Neuronal stem cell (in vitro differentiated cells): ENCODE data around the gene MAST4.
"Not testable (repeated sequence)": the region's sequence is repeated elsewhere in the genome, so short reads cannot be mapped to it uniquely, and the experiment has no call there.

Experiments used
- DNase-seq: peaks from one replicate; pipeline ENCODE4 v3.0.0-alpha.2; 2013; ENCODE audit warnings: low spot score
- H2AFZ ChIP-seq: one replicate; pipeline ENCODE4 v1.6.1; 2013; ENCODE audit warnings: mild to moderate bottlenecking, low read length, inconsistent platforms
- H2AK5ac ChIP-seq: 2 replicates; pipeline ENCODE4 v1.6.1; 2013; ENCODE audit warnings: low read depth, mild to moderate bottlenecking, inconsistent platforms, low read length, moderate library complexity, mixed read lengths
- H2BK120ac ChIP-seq: 2 replicates; pipeline ENCODE4 v1.6.1; 2013; ENCODE audit warnings: low read depth, mild to moderate bottlenecking, inconsistent platforms, low read length, moderate library complexity, mixed read lengths
- H2BK12ac ChIP-seq: one replicate; pipeline ENCODE4 v1.6.1; 2013; ENCODE audit warnings: low read length, inconsistent platforms
- H2BK15ac ChIP-seq: 2 replicates; pipeline ENCODE4 v1.6.1; 2013; ENCODE audit warnings: mild to moderate bottlenecking, low read length, inconsistent platforms, mixed read lengths
- H2BK5ac ChIP-seq: one replicate; pipeline ENCODE4 v1.6.1; 2013; ENCODE audit warnings: inconsistent platforms, mild to moderate bottlenecking, low read length, moderate library complexity
- H3K14ac ChIP-seq: one replicate; pipeline ENCODE4 v1.6.1; 2013; ENCODE audit warnings: low read length, inconsistent platforms
- H3K18ac ChIP-seq: 2 replicates; pipeline ENCODE4 v1.6.1; 2013; ENCODE audit warnings: low read length, inconsistent platforms
- H3K23ac ChIP-seq: 2 replicates; pipeline ENCODE4 v1.6.1; 2013; ENCODE audit warnings: low read depth, mild to moderate bottlenecking, mixed read lengths, low read length, inconsistent platforms; ENCODE audit not compliant: poor library complexity
- H3K27ac ChIP-seq: replicated peaks from 3 replicates; pipeline ENCODE4 v1.5.1; 2013; ENCODE audit warnings: low read length, inconsistent platforms
- H3K27me3 ChIP-seq, 3 experiments: 2 replicates each; pipeline ENCODE4 v1.6.1; 2013; ENCODE audit warnings: low read length in 3 of 3, mild to moderate bottlenecking in 2 of 3, inconsistent platforms in 1 of 3, low read depth in 1 of 3, mixed read lengths in 1 of 3, moderate library complexity in 1 of 3; ENCODE audit not compliant: control insufficient read depth in 3 of 3, insufficient read depth in 3 of 3
- H3K36me3 ChIP-seq, 2 donors: replicated peaks in 1 of 2; 2 replicates each; pipeline ENCODE4 v1.6.1; 2013; ENCODE audit warnings: low read length in 2 of 2; ENCODE audit not compliant: control insufficient read depth in 2 of 2, insufficient read depth in 2 of 2
- H3K4ac ChIP-seq: 2 replicates; pipeline ENCODE4 v1.6.1; 2013; ENCODE audit warnings: inconsistent platforms, mild to moderate bottlenecking, low read length, moderate library complexity
- H3K4me1 ChIP-seq, 2 donors: 1 replicate in 1 of 2; 2 replicates in 1 of 2; pipeline ENCODE4 v1.6.1; 2013; ENCODE audit warnings: low read length in 2 of 2, low read depth in 1 of 2; ENCODE audit not compliant: control insufficient read depth in 2 of 2, insufficient read depth in 1 of 2
- H3K4me2 ChIP-seq: one replicate; pipeline ENCODE4 v1.6.1; 2013; ENCODE audit warnings: mild to moderate bottlenecking, low read length, inconsistent platforms; ENCODE audit not compliant: insufficient read depth, poor library complexity, severe bottlenecking
- H3K4me3 ChIP-seq, 2 donors: 2 replicates each; pipeline ENCODE4 v1.5.1; 2013; ENCODE audit warnings: low read length in 2 of 2, mild to moderate bottlenecking in 2 of 2, inconsistent platforms in 1 of 2, moderate library complexity in 1 of 2
- H3K79me1 ChIP-seq: one replicate; pipeline ENCODE4 v1.6.1; 2013; ENCODE audit warnings: low read depth, mild to moderate bottlenecking, inconsistent platforms, low read length, moderate library complexity
- H3K9ac ChIP-seq: one replicate; pipeline ENCODE4 v1.6.1; 2013; ENCODE audit warnings: mild to moderate bottlenecking, low read depth, low read length, inconsistent platforms; ENCODE audit not compliant: poor library complexity
- H3K9me3 ChIP-seq, 2 donors: replicated peaks in 1 of 2; 2 replicates each; pipeline versions ENCODE3 to v1.6.1; 2013; ENCODE audit warnings: low read length in 2 of 2, mild to moderate bottlenecking in 2 of 2, inconsistent platforms in 1 of 2, low read depth in 1 of 2, mixed read lengths in 1 of 2, moderate library complexity in 1 of 2; ENCODE audit not compliant: control insufficient read depth in 2 of 2, insufficient read depth in 1 of 2
- H4K8ac ChIP-seq: one replicate; pipeline ENCODE4 v1.6.1; 2013; ENCODE audit warnings: low read depth, mild to moderate bottlenecking, inconsistent platforms, low read length, moderate library complexity
- H4K91ac ChIP-seq: one replicate; pipeline ENCODE4 v1.6.1; 2013; ENCODE audit warnings: low read length, low read depth, mild to moderate bottlenecking, inconsistent platforms; ENCODE audit not compliant: poor library complexity
- WGBS, 2 donors: extraction: QIAGEN DNeasy Blood & Tissue Kit; methylation state at CpG; one replicate each; pipeline ENCODE4 v1.1.7; 2013; ENCODE audit warnings: missing lambda C conversion rate in 2 of 2, mixed read lengths in 1 of 2; ENCODE audit not compliant: insufficient read length in 2 of 2, insufficient replicate concordance in 1 of 2; ENCODE audit errors: extremely low coverage in 2 of 2; 5-methylcytosine and 5-hydroxymethylcytosine counted together

MAST4 gene

GRCh38 chr5:66695840-66696239 lies 99.6 kb downstream of the MAST4 start:
- H3K18ac ChIP-seq, H3K14ac ChIP-seq, H4K91ac ChIP-seq, H3K4me2 ChIP-seq, H2BK120ac ChIP-seq, H3K23ac ChIP-seq, H3K4me1 ChIP-seq, H4K8ac ChIP-seq, H3K9ac ChIP-seq, H3K79me1 ChIP-seq, H3K27me3 ChIP-seq, DNase-seq, H3K4ac ChIP-seq, H3K9me3 ChIP-seq, H2BK5ac ChIP-seq, H2AK5ac ChIP-seq, H2AFZ ChIP-seq, H2BK15ac ChIP-seq, H2BK12ac ChIP-seq, H3K27ac ChIP-seq, H3K36me3 ChIP-seq, H3K4me3 ChIP-seq: not testable (repeated sequence)
- WGBS, 2 donors: no CpG with 5 or more reads among the region's 2 CpGs

DNA sequence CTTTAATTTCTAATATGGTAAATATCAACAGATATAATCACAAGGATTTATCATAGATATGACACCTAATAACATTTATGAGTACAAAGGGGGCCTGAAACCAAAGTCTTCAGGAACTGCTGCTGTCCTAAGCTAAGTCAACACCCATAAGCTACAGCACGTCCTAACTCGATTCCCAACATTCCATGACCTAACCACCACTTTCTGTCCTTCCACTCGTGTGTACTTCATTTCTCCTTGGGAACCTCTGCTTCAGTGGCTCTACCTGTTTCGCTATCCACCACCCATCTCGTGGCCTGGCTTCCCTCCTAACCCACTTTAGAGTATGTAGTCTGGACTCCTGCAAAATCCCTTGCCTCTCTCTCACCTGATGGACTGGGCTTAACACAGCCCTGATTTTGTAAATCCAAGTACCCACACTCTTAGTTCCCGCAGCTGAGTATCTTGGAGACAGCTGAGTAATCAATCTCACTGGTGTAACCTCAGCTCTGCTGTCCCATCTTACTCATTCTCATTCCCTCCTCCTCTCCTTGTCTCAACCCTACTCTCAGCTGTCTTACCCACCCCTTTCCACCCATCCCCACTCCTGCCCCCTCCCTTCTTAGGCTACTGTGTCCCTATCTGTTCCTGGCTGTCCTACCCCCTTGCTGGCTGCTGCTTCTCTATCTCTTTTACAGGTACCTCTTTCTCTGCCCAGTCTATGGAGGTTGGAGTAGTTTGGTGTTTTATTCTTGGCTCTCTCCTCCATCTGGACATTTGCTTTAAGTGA lies 101.8 kb downstream of the MAST4 start:
- Histone ChIP-seq H3K4me1 (no peaks in the 10 kb centered on the region), H2BK120ac (no peak overlapping the region), H2BK12ac (no peak overlapping the region), H3K36me3 (no peaks in the 10 kb centered on the region), H3K4ac (no peak overlapping the region), H2AFZ (no peak overlapping the region), H2AK5ac (no peak overlapping the region), H2BK15ac (no peak overlapping the region), H3K79me1 (no peaks in the 10 kb centered on the region), H2BK5ac (no peak overlapping the region), H3K27ac (no peak overlapping the region), H4K8ac (no peak overlapping the region), H3K14ac (no peak overlapping the region), H3K4me2 (no peak overlapping the region), H3K9ac (no peak overlapping the region), H3K23ac (no peak overlapping the region), H3K4me3 (no peak overlapping the region), H3K27me3 (no peaks in the 10 kb centered on the region), H4K91ac (no peak overlapping the region), H3K9me3 (no peaks in the 10 kb centered on the region), H3K18ac (no peak overlapping the region)
- no CpG with 5 or more reads among the region's 6 CpGs for WGBS, 2 donors
- DNase-seq: no peak

GRCh38 chr5:66701244-66701643 lies 105.1 kb downstream of the MAST4 start:
- no peak overlapping the region for H4K91ac ChIP-seq
- no peaks in the 10 kb centered on the region for H3K79me1 ChIP-seq
- no peak overlapping the region for H2BK120ac ChIP-seq
- DNase-seq: no peak
- peaks cover 3% of the 10 kb centered on the region in 2 donors for H3K4me1 ChIP-seq
- no peak overlapping the region for H2AK5ac ChIP-seq
- H4K8ac ChIP-seq: no peak overlapping the region
- H3K9me3 ChIP-seq: no peaks in the 10 kb centered on the region
- no peak overlapping the region for H3K27ac ChIP-seq
- no peaks in the 10 kb centered on the region for H3K27me3 ChIP-seq
- no peaks in the 10 kb centered on the region for H3K36me3 ChIP-seq
- H3K14ac ChIP-seq: no peak overlapping the region
- no peak overlapping the region for H3K4ac ChIP-seq
- no peak overlapping the region for H3K4me3 ChIP-seq
- no peak overlapping the region for H2BK12ac ChIP-seq
- no peak overlapping the region for H2AFZ ChIP-seq
- no peak overlapping the region for H3K9ac ChIP-seq
- H2BK5ac ChIP-seq: no peak overlapping the region
- no peak overlapping the region for H3K23ac ChIP-seq
- no peak overlapping the region for H3K4me2 ChIP-seq
- no peak overlapping the region for H2BK15ac ChIP-seq
- no CpG with 5 or more reads among the region's 1 CpG for whole genome bisulfite sequencing, 2 donors
- H3K18ac ChIP-seq: no peak overlapping the region

DNA sequence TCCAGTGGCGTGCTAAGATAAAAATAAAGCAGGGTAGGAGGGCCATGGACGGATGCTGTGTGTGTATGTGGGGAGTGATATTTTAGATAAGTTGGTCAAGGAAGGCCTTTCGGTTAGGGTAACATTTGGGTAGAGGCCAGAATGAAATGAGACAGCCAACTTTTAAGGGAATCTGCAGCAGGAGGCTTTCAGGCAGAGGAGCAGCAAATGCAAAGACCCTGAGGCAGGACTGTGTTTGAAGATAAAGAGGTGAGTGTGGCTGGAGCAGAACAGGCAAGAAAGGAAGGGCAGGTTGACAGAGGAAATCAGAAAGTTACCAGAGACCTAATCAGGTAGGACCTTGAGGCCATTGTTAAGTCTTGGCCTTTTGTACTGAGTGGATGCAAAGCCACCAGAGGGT lies 106.2 kb downstream of the MAST4 start:
- H4K8ac ChIP-seq: no peak overlapping the region
- no CpG with 5 or more reads among the region's 3 CpGs for WGBS, 2 donors

More for the DNA sequence above, 106.2 kb downstream of the MAST4 start:
- Histone ChIP-seq H3K9me3 (no peaks in the 10 kb centered on the region), H3K9ac (no peak overlapping the region), H4K91ac (no peak overlapping the region), H2AFZ (no peak overlapping the region), H3K4me2 (no peak overlapping the region), H2BK5ac (no peak overlapping the region), H3K23ac (no peak overlapping the region), H3K18ac (no peak overlapping the region), H3K4ac (no peak overlapping the region), H3K4me1 (peaks cover 3% of the 10 kb centered on the region in 2 donors), H3K4me3 (no peak overlapping the region), H3K36me3 (no peaks in the 10 kb centered on the region), H3K27me3 (no peaks in the 10 kb centered on the region), H2BK15ac (no peak overlapping the region), H2BK120ac (no peak overlapping the region), H3K79me1 (no peaks in the 10 kb centered on the region), H3K27ac (no peak overlapping the region), H2AK5ac (no peak overlapping the region), H3K14ac (no peak overlapping the region), H2BK12ac (no peak overlapping the region)
- DNase-seq: no peak
